Measurements from ENCODE around the gene NR5A1. TPM values are rescaled to one million over a fixed set of nuclear protein-coding genes. Genes with fewer than 3 reads are reported as not detected.

NR5A1 gene
- total RNA-seq, 1 experiment from 2014 or later: not detected

DNA sequence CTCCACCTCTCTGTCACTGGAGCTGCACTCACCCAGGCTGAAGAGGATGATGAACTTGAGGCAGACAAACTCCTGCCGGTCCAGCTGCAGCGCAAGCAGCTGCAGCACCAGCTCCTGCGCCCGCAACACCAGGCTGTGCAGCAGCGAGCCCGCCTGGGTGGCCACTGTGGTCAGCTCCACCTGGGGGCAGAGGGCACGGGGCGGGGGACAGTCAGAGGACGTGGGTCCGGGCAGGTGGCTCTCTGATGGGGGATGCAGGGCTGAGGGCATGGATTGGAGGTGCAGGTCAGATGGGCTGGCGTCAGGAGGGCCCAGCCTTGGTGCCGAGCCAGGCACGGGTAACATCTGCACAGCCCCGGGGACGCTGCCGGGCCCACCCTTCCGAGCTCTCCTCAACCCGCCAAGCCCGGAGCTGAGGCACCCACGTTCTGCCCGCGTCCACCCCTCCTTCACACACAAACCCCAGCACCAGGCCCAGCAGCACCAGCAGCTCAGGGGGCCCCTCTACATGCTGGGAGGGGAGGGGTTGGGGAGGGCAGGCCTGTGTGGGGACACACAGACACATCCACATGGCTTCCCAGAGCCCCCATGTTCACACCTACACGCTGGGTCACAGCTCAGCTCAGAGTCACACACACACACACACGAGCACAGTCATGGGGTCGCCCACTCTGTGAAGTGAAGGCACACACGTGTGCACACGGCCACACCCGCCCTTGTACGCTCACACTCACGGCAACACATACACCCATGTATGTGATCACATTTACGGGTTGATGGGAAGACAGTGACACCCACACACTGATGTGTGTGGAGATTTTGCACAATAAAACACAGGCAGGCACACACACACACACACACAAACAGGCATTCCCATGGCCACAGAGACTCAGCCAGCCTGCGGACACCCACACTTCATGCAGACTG, 15.9 kb downstream of the NR5A1 start:
- in situ Hi-C loops (cut with HindIII; ENCODE audit: low pct_unique_long_range_greater_than_20kb, low sequenced_read_pairs): no loop called here

GRCh38 chr9:124490004-124490403, 17.2 kb downstream of the NR5A1 start:
- no peak for DNase-seq (ENCODE audit: low read depth, low spot score)
- in situ Hi-C loops (cut with HindIII; ENCODE audit: low pct_unique_long_range_greater_than_20kb, low sequenced_read_pairs): no loop called here

More for the DNA sequence above, 15.9 kb downstream of the NR5A1 start:
- no peak for DNase-seq (ENCODE audit: low read depth, low spot score)

DNA sequence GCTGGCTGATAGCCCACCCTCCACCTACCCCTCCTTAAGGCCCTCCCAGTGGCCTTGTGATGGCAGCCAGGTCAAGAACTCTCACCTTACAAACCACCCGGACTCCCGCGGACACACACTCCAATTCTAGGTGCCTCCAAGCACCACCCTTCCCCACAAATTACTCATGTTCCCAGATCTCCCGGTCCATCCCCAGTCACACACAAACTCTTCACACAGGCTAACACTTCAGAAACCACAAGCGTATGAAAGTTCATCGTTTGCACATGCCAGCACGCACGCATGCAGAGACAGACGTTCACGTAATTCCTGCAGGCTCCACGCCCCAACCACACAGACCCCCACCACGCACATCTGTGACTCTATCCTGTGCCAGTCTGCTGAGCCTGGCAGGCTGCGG, 18.0 kb downstream of the NR5A1 start:
- no peak for DNase-seq (ENCODE audit: low read depth, low spot score)

GRCh38 chr9:124488641-124489210, 18.5 kb downstream of the NR5A1 start:
- DNase-seq (ENCODE audit: low read depth, low spot score): no peak
- in situ Hi-C loops (cut with HindIII; ENCODE audit: low pct_unique_long_range_greater_than_20kb, low sequenced_read_pairs): no loop called here

More for the DNA sequence above, 18.0 kb downstream of the NR5A1 start:
- in situ Hi-C loops (cut with HindIII; ENCODE audit: low pct_unique_long_range_greater_than_20kb, low sequenced_read_pairs): no loop called here

GRCh38 chr9:124487260-124488182, 19.7 kb downstream of the NR5A1 start:
- no peak for DNase-seq (ENCODE audit: low read depth, low spot score)
- in situ Hi-C loops (cut with HindIII; ENCODE audit: low pct_unique_long_range_greater_than_20kb, low sequenced_read_pairs): no loop called here

- DNase-seq (ENCODE audit: low read depth, low spot score): no peak
- in situ Hi-C loops (cut with HindIII; ENCODE audit: low pct_unique_long_range_greater_than_20kb, low sequenced_read_pairs): no loop called here
These were observed 20.4 kb downstream of the NR5A1 start for GRCh38 chr9:124486778-124487259.

GRCh38 chr9:124485936-124486335, 21.3 kb downstream of the NR5A1 start:
- DNase-seq (ENCODE audit: low read depth, low spot score): no peak
- in situ Hi-C loops (cut with HindIII; ENCODE audit: low pct_unique_long_range_greater_than_20kb, low sequenced_read_pairs): no loop called here

- in situ Hi-C loops (cut with HindIII; ENCODE audit: low pct_unique_long_range_greater_than_20kb, low sequenced_read_pairs): no loop called here
- no peak for DNase-seq (ENCODE audit: low read depth, low spot score)
These were observed 22.0 kb downstream of the NR5A1 start for GRCh38 chr9:124485201-124485600.

- in situ Hi-C loops (cut with HindIII; ENCODE audit: low pct_unique_long_range_greater_than_20kb, low sequenced_read_pairs): no loop called here
- DNase-seq (ENCODE audit: low read depth, low spot score): no peak
These were observed 23.7 kb downstream of the NR5A1 start for GRCh38 chr9:124483481-124483880.

- in situ Hi-C loops (cut with HindIII; ENCODE audit: low pct_unique_long_range_greater_than_20kb, low sequenced_read_pairs): no loop called here
- DNase-seq (ENCODE audit: low read depth, low spot score): no peak
These were observed 24.7 kb downstream of the NR5A1 start for GRCh38 chr9:124482431-124483031.

GRCh38 chr9:124481115-124481514, 26.1 kb downstream of the NR5A1 start:
- no peak for DNase-seq (ENCODE audit: low read depth, low spot score)
- in situ Hi-C loops (cut with HindIII; ENCODE audit: low pct_unique_long_range_greater_than_20kb, low sequenced_read_pairs): no loop called here

GRCh38 chr9:124480621-124480981, 26.6 kb downstream of the NR5A1 start:
- DNase-seq (ENCODE audit: low read depth, low spot score): peak; percentile 62
- in situ Hi-C loops (cut with HindIII; ENCODE audit: low pct_unique_long_range_greater_than_20kb, low sequenced_read_pairs): no loop called here

DNA sequence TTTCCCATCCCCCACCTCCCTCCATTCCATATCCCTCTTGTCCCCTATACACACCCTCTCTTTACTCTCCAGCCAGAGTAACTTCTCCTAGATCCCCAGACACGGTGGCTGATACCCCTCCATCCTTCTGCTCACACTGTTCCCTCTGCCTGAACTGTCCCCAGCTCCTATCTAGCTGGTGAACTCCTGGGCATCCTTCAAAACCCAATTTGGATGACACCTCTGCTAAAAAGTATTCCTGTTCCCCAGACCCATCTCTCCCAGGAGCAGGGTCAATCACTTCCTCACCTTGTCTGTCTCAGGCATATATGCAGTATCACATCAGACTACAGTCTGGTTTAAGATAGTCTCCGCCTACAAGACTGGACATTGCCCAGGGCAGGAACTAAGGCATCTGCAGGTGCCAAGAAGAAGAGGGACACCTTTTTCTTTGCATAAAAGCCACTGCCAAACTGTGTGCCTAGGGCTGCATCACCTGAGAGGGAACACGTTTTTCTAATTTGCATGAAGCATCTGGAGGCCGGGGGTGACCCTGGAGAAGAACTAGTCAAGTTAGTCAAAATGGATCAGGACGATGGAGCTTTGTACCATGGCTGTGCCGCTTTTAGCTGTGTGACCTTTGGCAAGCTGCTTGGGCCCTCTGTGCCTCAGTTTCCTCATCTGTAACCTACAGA, 27.1 kb downstream of the NR5A1 start:
- in situ Hi-C loops (cut with HindIII; ENCODE audit: low pct_unique_long_range_greater_than_20kb, low sequenced_read_pairs): no loop called here
- DNase-seq (ENCODE audit: low read depth, low spot score): no peak

DNA sequence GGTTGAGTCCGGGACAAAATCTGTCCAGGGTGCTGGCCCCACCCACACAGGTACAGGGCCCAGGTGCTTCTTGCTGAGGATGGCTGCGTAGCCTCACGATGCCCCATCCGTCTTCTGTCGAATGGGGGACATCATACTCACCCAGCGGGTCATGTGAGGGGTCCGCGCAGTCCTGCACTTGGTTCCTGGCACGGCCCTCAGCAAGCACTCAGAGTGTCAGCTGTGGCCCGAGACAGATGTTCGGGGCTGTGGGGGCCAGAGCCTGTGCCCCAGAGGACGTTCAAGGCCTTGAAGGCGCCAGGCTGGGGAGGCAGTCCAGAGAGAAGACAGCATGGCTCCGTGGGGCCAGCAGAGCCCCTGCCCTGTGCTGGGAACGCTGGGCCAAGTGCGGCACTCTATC, 27.8 kb downstream of the NR5A1 start:
- in situ Hi-C loops (cut with HindIII; ENCODE audit: low pct_unique_long_range_greater_than_20kb, low sequenced_read_pairs): no loop called here
- DNase-seq (ENCODE audit: low read depth, low spot score): no peak

DNA sequence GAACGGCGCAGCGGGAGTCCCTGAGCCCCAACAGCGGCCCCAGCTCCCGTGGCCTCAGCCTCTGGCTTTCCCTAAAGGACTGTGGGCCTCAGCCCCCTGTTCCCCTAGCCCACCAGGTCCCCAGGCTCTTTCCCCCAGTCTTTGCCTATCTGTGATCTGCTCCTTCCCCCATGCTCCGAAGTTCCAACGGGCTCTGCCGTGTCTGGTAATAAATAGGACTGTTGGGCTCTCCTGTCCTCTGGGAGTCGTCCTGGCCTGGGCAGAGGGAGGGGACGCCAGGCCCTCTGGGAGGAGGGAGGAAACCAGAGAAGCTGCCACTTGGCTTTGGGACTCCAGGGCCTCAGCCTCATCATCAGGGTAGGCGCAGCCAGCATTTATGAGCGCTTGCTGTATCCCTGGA, 28.8 kb downstream of the NR5A1 start:
- in situ Hi-C loops (cut with HindIII; ENCODE audit: low pct_unique_long_range_greater_than_20kb, low sequenced_read_pairs): no loop called here
- no peak for DNase-seq (ENCODE audit: low read depth, low spot score)

DNA sequence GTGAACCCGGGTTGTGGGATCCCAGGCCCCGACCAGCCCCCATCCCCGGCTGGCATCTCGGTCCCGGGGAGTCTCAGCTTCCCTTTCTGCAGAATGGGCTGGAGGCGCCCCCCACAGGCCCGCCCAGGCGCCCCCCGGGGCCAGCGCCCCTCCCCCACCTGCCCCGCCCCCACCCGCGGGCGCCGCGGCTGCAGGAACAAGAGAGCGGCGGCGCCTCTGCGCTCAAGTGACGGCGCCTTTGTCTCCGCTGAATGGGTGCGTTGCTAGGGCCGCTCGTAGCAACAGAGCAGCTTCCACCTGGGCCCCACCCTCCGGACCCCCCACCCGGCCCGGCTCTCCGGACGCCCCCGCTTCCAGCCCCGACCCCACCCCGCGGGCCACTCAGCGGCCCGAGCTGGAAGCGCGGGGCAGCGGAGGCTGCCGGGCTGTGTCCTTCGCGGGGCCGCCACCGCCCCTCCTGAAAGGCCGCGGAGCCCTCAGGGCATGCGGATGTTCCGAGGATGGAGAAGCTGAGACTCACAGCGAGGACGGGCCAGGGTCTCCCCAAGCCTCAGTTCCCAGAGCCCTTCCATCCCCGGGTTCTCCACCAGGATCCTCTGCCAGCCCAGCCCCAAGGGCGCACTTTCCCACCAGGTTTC, 29.4 kb downstream of the NR5A1 start:
- DNase-seq (ENCODE audit: low read depth, low spot score): no peak
- in situ Hi-C loops (cut with HindIII; ENCODE audit: low pct_unique_long_range_greater_than_20kb, low sequenced_read_pairs): no loop called here

DNA sequence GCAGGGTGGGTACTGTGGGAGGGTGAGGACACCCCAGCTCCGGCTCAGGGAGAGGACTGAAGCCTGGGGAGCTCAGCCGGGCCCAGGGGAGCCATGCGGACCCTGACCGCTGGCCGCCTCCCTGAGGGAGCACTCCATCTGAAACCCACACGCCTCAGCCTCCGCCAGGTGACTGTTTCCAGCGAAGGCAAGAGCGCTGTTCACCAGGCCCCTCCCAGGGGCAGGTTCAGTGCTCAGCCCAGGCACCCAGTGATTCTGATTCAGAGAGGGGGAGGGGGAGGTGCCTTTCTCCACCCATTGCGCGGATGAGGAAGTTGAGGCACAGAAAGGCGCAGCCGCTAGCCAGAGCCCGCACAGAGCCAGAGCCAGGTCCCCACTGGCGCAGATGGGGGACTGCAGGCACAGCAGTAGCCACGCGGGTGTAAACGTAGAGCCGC, 30.0 kb downstream of the NR5A1 start:
- DNase-seq (ENCODE audit: low read depth, low spot score): no peak
- in situ Hi-C loops (cut with HindIII; ENCODE audit: low pct_unique_long_range_greater_than_20kb, low sequenced_read_pairs): no loop called here
